GM15510 (cell line): Measurements from ENCODE around the gene TMEM131L.

Source experiments
- POLR2A ChIP-seq: IDR thresholded peaks from 3 replicates; pipeline ENCODE4 v1.6.1; 2011; ENCODE audit warnings: borderline replicate concordance; ENCODE audit not compliant: insufficient read length; ENCODE audit errors: extremely low read depth

The TMEM131L gene

DNA sequence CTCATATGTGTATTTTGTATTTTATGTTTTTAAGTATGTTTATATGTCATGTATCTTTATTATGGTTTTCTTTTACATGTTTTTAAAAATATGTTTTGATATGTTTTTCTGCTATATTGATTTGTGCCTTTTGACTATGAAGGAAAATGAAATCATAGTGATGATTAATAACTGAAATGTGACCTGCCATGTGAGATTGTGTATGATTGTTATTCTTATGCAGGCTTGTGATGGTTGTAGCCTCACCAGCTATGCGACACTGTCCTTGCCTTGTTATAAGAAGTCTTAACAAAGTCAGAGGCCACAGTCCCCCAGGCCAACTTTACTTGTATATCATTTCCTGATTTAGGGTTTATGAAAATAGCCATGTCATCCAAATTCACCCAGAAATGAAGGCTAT lies 83.2 kb downstream of the TMEM131L start:
- TF ChIP-seq POLR2A = no peak

DNA sequence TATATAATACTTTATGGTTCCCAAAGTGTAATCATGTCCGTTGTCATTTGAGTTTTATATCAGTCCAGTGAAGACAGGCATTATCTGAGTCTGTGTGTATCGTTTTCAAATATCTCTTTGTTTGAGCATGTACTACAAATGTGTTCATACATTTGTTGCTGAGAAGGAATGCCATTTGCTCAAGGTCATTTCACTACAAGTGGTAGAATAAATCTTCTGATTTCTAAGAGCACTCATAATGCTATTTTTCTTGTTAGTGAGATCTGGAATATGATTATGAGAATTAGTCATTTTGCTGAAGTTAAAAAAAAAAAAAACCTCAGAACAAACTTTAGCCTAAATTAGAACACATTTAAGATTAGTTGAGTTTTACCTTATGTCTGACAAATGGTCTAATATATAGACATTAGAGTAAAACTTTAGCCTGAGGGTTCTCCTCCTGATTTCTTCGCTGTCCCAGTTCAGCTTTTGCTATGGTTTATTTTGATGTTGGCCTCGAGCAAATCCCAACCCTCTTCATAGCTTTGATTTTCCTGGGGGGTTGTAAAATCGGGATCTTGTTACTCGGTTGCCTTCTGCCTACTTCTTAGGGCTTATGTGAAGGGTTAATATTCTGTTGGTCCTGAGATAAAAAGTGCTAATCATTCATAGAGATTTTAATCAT lies 87.1 kb downstream of the TMEM131L start:
- TF ChIP-seq POLR2A = no peak

DNA sequence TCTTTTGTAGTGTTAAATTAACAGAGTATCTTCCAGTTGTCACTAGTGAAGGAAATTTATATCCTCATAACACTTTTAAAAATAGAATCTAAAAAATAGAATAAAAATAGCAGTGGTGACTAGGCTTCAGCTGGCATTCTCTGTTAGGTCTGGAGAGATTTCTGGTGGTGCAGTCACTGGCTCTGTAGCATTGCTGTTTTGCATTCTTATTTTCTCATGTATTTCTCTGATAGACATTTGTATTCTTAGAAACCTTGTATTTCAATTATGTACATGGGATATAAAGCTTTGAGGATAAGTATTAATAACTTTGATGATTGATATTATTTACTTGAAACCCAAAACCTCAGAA lies 87.6 kb downstream of the TMEM131L start:
- TF ChIP-seq POLR2A = no peak

DNA sequence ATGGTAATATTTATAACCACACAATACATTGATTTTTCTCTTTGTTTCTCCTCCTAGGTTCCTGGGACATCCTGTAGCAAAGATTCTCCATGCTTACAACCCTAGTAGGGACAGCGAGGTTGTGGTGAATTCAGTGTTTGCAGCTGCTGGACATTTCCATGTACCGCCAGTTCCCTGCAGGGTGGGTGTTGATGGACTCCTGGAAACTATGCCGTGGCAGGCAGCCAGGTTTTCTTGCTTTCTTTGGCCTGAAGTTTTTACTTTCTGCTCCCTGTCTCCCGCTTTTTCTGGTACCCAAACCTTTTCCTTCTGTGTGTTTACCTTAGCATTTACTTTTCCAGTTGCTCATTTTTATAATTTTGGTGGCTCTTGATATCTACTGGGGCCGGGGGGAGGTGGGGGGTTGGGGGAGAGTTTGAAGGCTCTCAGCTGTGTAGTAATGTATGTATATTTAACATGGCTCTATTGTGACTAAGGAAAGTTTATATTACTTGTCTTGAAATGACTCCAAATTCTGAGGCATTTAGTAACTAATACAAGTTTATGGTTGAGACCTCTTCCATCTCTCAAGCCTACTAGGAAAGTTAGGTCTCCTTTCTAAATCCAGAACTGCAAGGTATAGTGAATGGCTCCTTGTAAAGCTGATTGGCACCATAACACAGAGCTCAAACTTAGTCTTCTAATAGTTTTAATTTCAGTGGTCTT lies 89.7 kb downstream of the TMEM131L start:
- TF ChIP-seq POLR2A = no peak

DNA sequence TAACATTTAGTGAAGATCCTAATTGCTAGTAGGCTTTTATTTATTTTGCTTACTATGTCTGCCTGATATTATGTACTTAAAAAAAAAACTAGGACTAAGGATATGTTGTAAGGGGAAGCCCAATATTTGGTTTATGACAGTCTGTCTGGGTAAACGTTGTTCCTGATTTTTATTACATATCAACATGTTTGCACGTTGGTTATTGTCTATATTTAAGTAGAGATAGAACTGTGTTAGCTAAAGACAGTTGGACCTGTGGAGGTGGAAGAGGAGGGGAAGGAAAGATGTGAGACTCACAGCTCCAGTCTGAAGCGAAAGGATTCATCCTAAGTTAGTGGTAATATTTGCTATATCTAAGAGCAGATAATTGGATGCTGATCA lies 90.3 kb downstream of the TMEM131L start:
- no peak for TF ChIP-seq POLR2A

DNA sequence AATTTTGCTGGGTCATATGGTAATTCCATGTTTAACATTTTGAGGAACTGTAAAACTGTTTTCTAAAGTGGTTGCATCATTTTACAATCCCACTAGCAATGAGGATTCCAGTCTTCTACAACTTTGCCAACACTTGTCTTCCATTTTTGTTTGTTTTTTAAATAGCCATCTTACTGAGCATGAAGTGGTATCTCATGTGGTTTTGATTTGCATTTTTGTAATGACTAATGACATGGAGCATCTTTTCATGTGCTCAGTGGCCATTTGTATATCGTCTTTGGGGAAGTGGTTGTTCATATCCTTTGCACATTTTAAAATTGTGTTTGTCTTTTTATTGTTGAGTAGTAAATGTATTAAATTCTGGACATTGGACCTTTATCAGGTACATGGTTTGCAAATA lies 94.7 kb downstream of the TMEM131L start:
- no peak for TF ChIP-seq POLR2A

DNA sequence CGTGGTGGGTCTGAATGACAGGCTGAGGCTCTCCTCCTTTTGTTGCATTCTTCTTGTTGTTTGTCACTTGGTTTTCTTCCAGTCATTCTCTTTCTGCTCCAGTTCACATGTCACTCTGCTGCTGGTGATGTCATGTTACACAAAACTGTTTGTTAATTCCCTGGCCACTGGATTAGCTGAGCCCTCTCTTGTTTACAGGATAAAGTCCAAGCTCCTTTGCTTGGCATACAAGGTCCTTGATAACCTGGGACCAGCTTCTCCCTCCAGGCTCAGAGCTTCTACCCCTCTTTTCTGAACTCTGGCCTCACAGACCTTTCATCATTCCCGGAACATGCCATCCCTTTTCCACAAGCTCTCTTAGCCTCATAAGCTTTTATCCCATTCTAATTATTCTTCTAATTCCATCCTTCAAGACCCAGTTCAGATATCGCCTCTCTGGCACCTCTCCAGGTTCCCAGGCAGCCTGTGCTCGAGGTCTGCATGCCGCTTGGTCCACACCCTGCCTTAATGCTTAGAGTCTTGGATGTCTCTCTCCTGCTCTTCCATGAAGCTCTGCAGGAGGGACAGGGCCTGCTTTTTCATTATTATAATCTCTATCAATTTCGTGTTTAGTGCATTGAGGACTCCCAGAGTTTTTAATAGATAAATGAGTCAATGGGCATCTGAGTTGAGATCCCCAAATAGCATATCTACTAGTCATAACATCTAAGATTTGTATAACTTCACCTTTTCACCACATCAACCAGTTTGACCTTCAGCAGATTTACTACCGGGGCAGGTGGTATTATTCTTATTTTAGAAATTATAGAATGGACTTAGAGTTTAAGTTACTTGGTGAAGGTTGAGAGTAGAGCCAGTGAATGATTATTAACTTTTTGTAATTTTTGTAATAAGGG lies 98.7 kb downstream of the TMEM131L start:
- TF ChIP-seq POLR2A = no peak

DNA sequence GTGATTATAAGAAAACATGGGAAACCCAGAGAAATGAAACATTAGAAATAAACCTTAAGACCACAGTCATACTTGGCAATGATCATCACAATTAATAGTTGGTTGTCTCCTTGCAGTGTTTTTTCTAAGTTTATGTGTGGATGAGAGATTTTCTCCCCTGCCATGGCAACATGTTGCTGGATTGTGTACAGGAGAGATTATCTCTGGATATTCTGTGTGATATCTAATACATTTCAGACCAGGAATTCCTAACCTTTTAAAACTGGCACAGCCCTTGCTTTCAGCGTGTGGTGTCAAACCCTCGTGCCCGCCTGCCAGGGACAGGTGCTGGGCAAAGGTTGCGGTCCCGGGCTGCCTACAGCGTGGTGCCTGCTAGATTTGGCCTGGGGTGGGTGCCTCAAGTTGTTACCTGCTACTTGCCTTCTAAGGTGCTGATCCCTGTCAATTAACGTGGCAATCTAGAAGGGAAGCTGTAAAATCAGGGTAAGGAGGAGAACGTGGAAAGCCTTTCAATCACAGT lies 100.5 kb downstream of the TMEM131L start:
- TF ChIP-seq POLR2A = no peak

DNA sequence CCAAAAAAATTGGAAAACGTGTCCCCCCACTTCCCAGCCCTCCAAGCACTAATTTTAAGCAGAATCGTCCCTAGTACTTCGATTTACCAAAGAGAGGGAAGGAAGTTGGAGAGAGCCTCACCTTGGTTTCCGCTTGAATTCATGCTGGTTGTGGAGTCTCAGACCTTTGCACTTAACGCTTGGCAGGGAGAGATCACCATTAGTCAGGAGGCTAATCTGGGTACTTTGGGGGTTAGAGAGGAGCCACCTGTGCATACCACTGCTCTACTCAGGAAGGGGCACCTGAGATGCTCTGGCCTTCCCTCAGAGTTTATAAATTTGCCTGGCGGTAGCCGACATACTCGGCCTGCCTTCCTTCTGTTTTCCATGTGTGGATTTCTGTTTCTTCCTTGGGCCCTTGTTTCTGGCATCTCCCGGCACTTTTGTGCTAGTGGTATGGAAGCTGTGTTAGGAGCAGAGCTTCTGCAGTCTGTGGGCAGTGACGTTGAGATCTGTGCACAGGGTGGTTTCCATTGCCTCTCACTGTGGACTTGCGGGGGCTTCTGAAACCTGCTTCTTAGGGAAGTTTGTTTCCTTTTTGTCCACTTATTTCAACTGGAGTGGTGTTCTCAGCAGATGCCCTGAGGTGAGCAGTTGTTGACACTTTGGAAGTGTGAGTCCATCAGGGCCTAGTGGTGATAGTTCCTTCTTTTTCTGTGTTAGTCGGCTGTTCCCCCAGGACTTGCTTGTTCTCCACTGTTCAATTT lies 104.2 kb downstream of the TMEM131L start:
- no peak for TF ChIP-seq POLR2A

DNA sequence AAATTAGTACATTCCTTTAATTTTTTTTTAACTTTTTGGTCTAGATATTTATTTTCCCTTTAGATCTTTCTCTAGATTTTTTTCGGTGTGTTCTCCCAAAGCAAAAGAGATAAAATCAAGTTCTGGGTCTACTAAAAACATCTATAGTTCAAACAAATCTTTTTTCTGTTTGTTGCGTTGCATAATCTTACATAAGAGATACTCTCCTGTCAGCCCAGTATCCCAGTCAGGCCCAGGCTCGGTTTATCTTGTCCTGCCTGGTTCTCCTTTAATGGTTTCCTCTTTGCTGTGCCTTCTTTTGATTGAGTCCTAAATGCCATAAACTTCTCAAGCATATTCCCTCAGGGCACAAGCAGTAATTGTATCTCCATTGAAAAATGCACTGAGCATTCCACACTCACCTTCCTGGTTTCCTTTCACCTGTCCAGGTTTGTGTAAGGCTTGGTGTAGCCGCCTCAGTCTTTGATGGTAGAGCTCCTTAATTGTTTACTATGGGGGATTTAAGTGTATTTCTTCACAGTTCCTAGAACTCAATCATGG lies 104.9 kb downstream of the TMEM131L start:
- no peak for TF ChIP-seq POLR2A

DNA sequence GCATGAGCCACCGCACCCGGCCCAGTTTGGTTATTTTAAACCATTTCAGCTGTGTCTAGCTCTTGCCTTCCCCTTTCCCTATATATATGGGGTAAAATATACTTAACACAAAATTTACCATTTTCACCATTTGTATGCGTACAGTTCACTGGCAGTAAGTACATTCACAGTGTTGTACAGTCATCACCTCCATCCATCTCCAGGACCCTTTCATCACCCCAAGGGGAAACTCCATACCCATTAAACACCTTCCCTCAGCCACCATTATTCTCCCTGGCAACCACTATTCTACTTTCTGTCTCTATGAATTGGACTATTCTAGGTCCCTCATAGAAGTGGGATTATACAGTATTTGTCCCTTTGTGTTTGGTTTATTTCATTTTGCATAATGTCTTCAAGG lies 106.4 kb downstream of the TMEM131L start:
- TF ChIP-seq POLR2A = no peak

DNA sequence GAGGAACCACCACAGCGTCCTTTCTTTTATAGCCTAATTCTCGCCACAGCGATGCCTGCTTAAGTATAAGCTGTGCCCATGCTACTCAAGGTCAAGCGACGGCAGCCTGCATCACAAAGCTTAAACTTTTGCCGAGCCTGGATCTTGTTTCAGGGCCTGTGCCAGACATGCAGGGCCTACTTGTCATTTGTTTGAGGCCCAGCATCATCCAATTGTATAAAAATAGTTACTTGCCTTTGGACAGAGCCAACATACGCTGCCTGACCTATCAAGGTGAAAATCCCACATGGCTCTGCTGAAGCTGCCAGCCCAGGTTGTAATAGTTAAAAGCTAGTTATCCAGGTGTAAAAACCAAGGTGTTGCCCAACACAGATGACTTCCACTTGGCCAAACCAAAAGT lies 107.1 kb downstream of the TMEM131L start:
- no peak for TF ChIP-seq POLR2A

DNA sequence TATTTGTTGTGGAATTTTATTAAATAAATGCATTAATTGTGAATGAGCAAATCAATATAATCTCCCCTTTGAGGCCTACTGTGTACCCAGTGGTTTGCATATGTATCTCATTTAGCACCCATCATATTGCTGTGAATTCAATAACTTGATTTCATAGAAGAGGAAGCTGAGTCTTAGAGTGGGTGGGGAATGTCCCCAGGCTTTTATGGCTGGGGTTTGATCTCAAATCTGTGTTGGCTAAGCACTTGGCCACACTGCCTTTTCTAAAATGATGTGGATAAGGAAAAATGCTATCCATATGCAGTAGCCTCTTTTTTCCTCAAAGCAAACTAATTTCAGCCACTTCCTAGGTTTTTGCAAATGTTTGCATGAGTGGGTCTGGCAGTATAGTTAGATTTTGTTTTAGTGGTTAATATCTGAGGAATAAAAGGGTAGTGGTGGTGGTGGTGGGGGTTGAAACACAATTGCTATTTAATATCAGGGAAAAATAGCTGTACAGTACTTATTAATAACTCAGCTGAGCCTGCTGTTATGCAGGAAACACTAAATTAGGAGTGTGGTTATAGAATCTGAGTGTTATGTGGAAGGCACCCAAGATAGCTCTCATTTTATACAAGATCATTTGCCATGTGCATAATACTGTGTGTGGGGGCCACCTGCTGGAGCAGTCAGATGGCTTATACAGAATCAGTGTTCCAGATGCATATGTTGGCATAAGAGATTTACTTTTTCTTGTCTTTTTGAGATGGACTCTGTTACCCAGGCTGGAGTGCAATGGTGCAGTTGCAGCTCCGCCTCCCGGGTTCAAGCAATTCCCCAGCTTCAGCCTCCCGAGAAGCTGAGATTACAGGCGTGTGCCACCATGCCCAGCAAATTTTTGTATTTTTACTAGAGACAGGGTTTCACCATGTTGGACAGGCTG lies 108.0 kb downstream of the TMEM131L start:
- TF ChIP-seq POLR2A = no peak
